GM12878 (cell line): ENCODE data around the gene MYMX.

ENCODE experiments used
- CEBPB ChIP-seq, 2 experiments: fragments of 150-350 bp in 1 of 2; IDR thresholded peaks; 2 replicates each; pipeline ENCODE4 v1.6.1; 2012 to 2014; ENCODE audit warnings: low read depth in 2 of 2, low read length in 2 of 2, borderline replicate concordance in 1 of 2, inconsistent platforms in 1 of 2
- EZH2 ChIP-seq: IDR thresholded peaks from 2 replicates; pipeline ENCODE4 v1.6.1; 2012; ENCODE audit warnings: low read depth, mild to moderate bottlenecking, control low read depth, inconsistent platforms, low read length, borderline replicate concordance; ENCODE audit not compliant: control insufficient read depth
- HDAC6 ChIP-seq: fragments of 200-600 bp; sonication (generic); IDR thresholded peaks from one replicate; pipeline ENCODE4 v1.8.0; 2017; ENCODE audit warnings: antibody characterized with exemption; ENCODE audit not compliant: unreplicated experiment
- PBX3 ChIP-seq: IDR thresholded peaks from 2 replicates; pipeline ENCODE4 v1.6.1; 2011; ENCODE audit warnings: mild to moderate bottlenecking, low read depth, low read length, moderate library complexity; ENCODE audit not compliant: insufficient replicate concordance
- POLR2A ChIP-seq: IDR thresholded peaks from 2 replicates; pipeline ENCODE4 v1.6.1; 2011; ENCODE audit warnings: low read depth, mild to moderate bottlenecking, low read length
- YY1 ChIP-seq: IDR thresholded peaks from 2 replicates; pipeline ENCODE4 v1.6.1; 2011; ENCODE audit warnings: low read depth, mild to moderate bottlenecking, low read length
- TF ChIP-seq, protein P1 (sequence below): IDR thresholded peaks from 2 replicates; pipeline ENCODE4 v1.6.1; 2011; ENCODE audit warnings: low read depth, mild to moderate bottlenecking, low read length, moderate library complexity, borderline replicate concordance; ENCODE audit errors: extremely low read depth
- TF ChIP-seq, protein P2 (sequence below): IDR thresholded peaks from 2 replicates; pipeline ENCODE4 v1.6.1; 2011; ENCODE audit warnings: low read depth, low read length, improper control_type of control experiment, borderline replicate concordance

DNA sequence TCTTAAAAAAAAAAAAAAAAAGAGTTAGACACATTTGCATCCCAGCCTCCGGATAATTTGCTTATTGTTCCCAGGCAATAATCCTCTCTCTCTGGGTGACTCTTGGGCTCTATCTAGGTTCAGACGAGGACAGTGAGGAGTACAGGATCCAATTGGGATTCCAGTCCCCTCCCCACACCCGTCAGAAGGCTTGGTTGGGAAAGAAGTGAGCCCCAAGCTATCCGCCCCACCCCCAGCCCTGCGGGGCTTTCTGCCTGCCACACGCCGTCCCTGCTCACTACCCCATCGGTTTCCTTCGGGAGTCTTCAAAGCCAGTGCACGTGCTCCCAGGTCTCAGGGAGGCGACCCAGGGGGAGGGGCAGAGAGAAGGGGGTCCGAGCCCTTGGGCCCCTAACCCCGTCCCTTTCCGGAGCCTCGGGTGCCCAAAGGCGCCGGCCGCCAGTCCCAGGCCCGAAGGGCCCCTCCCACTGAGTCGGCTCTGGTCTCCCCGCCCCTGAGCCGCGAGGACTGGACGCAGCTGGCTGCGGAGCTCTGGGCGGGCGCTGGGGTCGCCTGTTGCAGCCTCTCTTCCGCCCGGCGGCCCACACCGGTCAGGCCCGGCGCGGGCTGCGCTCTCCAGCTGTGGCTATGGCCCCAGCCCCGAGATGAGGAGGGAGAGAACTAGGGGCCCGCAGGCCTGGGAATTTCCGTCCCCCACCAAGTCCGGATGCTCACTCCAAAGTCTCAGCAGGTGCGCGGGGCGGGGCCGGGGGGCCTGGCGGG is 2.5 kb downstream of the MYMX start:
- TF ChIP-seq, protein P1, sequence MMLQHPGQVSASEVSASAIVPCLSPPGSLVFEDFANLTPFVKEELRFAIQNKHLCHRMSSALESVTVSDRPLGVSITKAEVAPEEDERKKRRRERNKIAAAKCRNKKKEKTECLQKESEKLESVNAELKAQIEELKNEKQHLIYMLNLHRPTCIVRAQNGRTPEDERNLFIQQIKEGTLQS: no peak
- TF ChIP-seq HDAC6 (no peak), YY1 (peak; percentile 29; the same call in 1 of the 2 replicates), POLR2A (peak; percentile 84), CEBPB (IDR thresholded peaks at IDR 0.05; ENCODE audit: borderline replicate concordance in 1 of 2, low read depth in 2 of 2, low read length in 2 of 2) (no peak), EZH2 (no peak), PBX3 (no peak)
- TF ChIP-seq, protein P2, sequence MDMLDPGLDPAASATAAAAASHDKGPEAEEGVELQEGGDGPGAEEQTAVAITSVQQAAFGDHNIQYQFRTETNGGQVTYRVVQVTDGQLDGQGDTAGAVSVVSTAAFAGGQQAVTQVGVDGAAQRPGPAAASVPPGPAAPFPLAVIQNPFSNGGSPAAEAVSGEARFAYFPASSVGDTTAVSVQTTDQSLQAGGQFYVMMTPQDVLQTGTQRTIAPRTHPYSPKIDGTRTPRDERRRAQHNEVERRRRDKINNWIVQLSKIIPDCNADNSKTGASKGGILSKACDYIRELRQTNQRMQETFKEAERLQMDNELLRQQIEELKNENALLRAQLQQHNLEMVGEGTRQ: no peak
